ENCODE results near the gene PCGF3.
A peak's percentile ranks its signal among the peaks of the same experiment; 100 is the strongest.
"Not testable (repeated sequence)": the region's sequence is repeated elsewhere in the genome, so short reads cannot be mapped to it uniquely, and the experiment has no call there.

The PCGF3 gene

DNA sequence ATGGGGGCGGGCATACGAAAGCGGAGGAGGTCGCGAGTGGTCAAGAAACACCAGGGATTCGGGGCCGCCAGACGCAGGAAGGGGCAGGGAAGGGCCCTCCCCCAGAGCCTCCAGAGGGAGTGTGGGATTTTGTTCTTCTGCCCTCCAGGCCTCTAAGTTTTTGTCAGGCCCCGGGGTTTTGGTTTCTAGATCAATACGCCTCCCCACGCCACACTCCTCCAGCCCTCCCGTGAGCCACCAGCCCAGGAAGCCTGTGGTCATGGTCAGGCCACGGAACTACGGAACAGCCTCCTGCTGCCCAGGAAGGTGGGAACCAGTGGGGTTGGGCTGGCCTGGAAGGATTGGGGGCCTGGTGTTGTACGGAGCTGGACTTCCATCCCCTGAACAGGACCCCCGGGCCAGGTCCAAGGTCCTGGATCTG, 81.9 kb downstream of the PCGF3 start:
- no peak for DNase-seq

DNA sequence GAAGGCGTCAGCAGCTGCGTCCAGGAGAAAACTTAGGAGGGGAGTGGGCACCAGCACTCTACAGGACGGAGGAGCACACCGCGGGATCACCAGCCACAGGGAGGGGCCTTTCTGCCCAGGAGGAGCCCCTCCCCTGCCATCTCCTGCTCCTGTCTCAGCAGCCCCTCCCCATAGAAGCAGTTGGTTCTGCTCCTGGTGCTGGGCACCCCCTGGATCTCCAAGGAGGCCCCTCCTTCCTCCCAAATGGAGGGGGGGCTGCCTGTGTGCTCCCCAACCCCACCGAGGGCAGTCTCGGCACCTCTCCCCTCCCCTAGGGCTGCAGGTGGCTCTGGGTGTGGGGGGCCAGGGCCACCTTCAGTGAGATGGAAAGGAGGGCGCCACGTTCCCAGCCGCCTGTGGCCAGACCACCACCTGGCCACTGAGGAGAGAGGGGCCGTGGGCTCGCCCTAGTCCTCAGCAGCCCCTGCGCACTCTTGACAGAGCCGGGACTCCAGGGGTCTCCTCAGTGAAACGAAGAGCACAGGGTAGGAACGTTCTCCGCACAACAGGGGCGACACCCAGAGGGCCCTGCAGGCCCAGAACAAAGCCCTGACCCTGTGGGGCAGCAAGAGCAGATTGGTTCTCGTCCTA, 82.5 kb downstream of the PCGF3 start:
- no peak for DNase-seq

DNA sequence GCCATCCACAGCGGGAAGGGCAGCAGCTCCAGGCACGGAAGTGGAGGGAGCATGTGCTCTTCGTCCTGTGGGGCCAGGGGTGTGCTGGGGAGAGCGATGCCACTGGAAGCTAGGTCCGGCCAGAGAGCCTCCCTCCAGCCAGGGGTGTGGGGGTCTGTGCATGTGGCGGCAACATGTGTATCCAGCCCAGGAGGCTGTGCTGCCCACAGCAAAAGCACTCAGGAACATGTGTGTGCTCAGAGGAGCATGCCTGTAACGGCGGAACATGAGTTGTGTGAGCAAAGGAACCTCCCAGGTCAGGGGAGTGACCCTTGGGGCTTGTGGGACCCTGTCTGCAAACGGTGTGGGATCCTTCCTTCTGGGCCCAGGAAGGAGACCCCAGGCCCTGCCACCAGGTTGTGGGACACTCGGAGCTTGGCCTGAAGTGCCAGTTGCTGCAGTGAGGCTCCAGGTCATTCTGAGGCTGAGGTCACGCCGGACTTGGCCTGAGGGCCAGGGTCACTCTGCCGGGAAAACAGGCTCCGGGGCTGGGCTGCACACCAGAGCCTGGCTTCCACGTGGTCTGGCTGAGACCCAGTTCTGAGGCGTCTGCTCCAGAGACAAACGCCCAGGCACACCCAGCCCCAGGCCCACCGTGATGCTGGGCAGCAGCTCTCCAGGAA, 83.1 kb downstream of the PCGF3 start:
- no peak for DNase-seq

DNA sequence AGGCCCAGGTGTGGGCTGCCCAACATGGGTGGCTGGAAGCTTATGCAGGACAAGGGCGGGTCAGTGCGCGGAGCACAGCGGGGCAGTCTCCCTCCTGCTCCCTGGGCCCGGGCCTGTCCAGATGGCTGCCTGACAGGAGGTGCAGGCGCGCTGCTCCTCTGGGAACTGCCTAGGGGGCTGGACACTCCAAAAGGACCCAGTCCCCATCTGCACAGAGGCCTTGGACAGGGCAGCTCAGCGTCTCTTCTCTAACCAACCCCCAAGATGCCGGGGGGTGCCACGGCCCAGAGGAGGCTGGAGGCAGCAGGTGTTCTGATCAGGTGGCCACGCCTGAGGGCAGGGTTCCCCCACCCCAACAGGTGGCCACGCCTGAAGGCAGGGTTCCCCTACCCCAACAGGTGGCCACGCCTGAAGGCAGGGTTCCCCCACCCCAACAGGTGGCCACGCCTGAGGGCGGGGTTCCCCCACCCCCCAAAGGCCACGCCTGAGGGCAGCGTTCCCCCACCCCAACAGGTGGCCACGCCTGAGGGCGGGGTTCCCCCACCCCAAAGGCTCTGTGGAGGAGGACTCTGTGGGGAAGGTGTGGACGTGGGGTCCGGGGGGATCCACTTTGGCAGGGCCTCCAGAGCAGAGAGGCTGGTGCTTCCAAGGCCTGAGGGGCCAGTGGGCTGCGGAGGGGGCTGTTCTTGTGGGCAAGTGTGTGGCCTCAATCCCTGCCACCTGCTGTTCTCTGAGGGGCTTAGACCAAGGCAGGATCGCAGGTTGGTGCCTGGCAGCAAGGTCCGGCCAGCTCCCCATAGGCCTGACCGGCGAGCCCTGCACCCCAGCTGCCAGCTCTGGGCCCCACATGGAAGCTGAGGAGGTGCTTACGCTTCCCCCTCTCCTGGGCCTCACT, 84.2 kb downstream of the PCGF3 start:
- DNase-seq: no peak

DNA sequence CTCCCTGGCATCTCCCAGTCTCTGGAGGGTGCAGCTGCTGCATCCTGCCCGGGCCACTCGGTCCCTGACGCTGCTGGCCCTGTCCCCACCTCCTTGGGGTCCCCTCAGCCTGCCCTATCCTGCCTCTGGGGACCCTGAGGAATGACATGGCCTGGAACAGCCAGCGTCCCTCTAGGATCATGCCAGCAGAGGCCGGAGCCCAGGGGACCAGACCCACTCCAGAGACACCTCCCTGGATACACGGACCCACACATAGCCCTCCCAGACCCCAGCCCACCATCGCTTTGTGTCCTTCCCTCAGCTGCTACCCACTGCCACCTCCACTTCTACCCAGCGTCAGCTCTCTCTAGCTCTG, 84.8 kb downstream of the PCGF3 start:
- no peak for DNase-seq

DNA sequence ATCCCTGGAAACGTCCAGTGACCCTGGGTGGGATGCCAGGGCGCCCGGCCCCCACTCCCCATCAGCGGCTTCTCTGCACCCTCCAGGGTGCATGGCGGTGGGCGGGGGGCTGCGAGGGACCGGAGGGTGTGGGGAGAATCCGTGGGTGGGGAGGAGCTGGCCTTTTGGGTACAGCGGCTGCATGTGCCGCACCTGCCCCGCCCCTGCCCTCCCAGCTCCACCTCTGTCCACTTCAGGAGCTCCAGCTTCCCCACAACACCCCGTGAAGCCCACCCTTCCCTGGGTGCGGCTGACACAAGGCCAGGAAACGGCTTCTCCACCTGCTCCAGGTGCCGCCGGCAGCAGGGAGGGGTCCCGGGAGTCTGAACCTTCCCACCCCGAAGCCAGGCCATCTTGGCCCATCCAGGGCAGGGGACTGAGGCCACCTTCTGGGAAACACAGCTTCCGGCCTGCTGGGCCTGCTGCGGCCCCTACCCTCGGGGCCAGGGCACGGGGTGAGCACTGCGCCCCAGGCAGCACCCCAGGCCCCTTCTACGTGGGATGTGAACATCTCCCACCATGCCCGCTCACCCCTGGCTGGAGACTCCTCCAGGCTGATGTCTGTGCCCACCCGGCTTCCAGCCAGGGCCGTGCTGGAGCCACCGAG, 85.7 kb downstream of the PCGF3 start:
- no peak for DNase-seq

DNA sequence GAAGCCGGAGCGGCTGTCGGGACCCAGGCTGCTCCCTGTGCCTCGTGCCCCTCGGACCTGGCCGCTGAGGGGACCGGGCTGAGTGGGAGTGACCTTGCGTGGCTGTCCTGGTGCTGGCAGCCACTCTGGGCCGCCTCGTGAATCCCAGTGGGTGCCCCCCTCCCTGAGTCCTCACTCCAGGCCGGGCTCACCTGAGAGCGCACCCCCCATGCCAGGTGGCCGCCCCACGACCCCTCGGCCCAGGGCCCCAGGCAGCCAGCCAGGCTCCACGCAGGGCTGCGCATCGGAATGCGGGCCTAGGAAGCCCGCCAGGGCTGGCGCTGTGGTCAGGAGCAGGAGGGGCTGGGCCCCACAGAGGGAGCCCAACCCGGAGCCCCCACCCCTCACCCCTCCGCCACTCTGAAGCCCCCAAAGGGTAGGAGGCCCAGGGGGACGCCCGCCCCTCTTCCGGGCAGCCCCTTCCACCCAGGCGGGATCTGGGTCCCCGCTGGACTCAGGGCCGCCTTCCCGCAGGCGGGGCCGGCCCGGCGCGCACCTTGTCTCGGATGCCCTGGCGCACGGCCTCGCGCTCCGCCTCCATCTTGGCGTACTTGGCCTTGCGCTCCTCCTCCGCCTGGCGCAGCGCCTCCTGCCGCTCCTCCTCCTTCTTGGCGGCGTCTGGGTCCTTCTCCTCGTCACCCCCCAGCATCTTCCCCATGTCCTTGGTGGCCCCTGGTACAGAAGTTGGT, 86.4 kb downstream of the PCGF3 start:
- no peak for DNase-seq

DNA sequence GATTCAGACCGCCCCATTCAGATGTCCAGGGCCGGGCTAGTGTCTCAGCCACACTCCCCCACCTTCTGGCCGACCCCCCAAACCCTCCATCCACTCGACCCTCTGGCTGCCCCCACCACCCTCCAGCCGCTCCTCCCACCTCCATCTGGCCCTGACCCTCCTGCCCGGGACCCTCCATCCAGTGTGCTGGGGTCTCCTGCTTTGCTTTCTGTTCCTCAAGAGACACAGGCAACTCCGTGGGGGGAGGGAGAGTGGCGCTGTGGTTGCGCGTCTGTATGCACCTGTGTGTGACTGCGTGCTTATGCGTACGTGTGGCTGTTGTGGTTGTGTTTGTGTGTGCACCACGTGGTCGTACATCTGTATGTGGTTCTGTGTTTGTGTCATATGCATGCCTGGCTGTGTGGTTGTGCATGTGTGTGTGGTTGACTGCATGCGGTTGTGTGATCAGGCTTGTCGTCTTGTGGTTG, 87.0 kb downstream of the PCGF3 start:
- DNase-seq: no peak

DNA sequence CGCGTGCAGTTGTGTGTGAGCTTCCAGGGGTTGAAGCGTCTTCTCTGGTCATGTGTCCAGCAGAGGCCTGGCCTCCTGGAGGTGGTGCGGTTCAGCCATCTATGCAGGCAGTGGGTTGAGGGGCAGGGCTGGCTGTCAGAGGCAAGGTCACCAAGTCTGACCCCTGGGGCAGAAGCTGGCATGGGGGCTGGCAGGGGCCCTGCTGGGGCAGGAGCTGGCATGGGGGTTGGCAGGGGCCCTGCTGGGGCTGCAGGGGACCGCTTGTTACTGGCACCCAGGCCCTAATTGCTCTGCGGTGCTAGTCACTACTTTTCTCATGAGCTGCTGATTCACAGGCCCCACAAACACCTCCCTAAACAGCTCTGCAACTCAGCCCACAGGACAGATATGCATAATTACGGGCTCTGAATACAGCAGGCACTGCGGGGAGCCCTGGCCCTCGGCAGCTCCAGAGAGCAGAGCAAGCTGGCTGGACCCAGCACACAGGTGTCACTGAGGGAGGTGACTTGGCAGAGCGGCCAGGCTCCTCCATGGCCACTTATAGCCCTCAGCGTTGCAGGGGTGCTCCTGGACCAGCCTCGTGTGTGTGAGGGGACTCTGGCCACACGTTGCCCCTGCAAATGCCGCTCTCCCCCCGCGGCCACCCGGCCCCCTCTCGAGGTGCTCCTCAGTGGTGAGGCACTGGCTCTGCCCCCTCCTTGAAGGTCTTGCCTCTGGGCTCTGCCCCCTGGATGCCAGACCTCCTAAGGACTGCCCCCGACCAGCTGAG, 87.6 kb downstream of the PCGF3 start:
- no peak for DNase-seq

DNA sequence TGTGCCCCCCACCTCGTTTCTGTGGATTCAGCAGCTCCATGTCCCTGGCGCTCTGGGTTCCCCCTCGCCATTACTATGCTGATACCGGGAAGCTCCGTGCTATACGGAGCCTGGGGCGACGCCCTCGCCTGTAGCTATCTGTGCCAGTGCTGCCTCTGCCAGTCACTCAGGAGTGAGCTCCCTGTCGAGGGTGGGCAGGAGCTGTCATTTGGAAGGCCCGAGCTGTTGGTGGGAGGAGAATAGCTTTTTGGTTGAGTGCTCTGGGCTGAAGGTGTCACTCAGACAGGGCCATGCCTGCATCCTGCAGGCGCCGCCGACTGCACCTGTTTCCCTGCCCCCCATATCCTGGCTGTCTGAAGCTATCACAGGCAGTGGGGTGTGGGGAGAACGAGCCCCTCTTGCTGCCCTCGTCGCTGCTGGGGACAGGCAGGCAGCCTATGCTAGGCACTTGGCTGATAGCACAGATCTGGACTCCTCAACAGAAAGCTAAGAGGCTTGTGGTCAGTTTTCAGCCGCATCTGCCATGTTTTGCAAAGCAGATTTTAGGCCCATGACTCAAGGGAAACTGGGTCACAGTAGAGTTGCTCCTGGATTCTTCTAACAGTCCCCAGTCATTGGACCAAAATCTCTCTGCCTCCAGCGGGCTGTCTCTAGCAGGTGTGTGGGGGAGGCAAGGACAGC, 88.4 kb downstream of the PCGF3 start:
- peak in 1 of 2 experiments; percentile 1 for DNase-seq

DNA sequence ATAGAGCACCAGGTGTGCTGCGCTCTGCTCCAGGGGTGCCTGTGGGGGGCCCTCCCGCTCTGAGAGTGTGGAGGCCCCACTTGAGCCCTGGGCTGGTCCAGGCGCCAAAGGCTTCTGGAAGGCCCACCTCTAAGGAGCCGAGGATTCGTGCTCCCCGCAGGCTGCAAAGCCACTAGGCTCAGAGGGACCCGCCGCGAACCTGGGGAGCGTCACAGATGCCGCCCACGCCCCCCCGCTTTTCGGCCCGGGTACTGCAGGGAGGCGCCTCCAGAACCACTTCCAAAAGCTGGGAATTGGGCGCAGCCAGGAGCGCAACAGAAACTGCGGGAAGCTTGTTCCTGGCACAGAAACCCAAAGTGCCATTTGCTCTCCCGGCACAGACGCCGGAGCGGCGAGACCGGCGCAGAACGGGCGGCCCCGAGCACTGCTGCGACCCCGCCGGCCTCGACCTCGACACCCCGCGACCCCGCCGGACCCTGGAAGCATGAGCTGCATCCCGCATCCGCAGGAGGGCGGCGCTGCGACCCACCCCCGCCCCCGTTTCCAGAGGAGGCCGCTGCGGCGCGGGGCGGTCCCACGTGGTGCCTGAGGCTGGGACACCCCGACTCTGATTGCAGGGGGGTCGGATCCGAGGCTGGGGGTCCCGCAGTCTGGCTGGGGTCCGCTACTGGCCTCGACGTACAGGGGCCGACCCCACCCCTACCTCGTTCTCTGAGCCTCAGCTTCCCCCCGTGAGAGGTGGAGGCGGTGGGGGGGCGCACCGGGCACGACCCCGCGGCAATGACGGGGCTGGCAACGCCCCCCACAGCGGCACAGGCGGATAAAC, 89.5 kb downstream of the PCGF3 start:
- peak in 1 of 2 experiments; percentile 32 for DNase-seq

DNA sequence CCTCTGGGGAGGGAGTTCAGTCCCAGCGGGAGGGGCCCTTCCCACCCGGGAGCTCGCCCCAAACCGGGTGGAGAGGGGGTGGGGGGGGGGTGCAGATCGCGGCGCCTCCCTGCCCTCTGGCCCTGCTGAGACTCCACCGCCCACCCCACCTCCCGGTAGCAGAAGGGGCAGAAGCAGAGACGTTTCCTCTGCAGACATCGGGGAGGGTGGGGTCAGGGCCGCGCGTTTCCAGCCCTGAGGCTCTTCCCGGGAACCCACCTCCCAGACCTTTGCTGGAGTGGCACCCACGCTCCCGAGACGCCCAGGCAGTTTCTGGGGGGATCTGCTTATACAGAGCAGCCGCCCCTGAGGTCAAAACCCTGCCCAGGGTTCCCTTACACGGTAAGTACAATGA, 90.1 kb downstream of the PCGF3 start:
- no peak for DNase-seq

DNA sequence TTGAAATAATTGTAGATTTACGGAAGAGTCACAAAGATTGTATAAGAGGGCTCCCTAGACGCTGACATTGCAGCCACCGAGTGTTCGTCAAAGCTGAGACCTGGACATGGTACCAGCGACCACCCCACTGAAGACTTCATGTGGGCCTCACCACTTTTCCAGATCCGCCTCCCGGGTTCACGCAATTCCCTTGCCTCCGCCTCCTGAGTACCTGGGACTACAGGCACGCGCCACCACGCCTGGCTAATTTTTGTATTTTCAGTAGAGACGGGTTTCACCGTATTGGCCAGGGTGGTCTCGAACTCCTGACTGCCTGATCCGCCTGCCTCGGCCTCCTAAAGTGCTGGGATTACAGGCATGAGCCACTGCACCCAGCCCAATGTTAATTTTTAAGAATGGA, 90.6 kb downstream of the PCGF3 start:
- no peak for DNase-seq

DNA sequence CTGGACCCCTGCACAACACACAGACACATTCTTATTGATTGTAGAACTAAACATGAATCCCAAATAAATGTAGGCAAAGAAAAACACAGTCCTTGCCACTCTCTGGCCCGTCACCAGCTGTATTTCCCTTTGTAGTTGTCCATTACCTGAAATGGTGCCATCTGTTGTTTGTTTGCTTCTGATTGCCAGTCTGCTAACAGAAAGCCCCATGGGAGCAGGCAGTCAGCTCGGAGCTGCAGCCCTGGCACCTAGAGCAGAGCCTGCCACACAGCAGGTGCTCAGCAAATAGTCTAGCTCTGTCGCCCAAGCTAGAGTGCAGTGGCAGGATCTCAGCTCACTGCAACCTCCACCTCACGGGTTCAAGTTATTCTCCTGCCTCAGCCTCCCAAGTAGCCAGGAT, 91.4 kb downstream of the PCGF3 start:
- peak; percentile 19 to 29 for DNase-seq

DNA sequence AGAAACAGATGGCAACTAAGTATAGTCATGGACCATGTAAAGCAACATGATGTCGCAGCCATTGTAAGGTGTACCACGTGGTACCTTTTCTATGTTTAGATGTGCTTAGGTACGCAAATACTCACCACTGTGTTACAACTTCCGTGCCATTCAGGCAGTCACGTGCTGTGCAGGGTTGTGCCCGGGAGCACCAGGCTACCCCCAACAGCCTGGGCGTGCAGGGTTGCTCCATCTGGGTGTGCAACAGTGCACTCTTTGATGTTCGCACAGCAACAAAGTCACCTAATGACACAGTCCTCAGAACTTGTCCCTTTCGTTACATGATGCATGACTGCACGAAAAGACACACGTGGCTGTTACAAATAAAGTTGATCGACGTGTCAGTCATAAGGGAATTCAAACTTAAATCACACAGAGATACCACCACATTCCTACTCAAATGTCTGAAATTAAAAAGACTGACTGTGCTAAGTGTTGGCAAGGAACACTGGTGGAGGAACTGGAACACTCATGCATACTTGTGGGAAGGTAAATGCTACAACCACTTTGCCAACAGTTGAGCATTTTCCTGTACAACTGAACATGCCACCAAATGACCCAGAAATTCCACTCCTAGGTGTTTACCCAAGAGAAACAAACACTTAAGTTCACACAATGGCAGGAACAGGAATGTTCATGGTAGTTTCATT, 95.9 kb downstream of the PCGF3 start:
- no peak for DNase-seq

DNA sequence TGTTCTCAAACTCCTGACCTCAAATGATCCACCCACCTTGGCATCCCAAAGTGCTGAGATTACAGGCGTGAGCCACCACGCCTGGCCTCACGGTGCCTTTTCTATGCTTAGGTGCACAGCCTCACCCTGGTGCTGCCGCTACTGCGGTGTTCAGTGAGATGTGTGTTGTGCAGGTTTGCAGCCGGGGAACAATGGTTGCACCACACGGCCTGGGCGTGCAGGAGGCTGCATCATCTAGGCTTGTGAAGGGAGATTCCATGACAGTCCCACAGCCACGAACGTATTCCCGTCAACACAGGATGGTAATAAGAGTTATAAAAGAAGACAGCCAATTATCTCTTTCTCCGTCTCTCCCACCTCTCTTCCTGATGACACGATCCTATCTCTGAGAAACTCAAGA, 98.3 kb downstream of the PCGF3 start:
- DNase-seq: no peak

DNA sequence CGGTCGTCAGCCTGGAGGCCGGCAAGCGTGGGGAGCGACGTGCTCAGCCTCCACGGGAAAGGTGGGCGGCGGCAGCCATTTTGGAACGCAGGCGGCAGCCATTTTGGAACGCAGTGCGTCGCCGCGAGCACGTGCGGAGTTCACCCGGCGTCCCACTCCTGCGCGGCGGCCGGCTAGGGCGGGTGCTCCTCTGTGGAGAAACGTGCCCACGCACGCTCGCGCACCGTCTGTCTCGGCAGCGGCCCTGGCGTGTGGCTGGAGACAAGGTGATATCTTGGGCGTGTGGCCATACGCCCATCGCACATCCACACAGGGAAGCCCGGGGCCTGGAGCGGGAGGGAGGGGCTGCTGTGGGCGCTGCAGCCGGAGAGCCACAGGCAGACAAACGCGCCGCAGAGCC, 99.2 kb downstream of the PCGF3 start:
- no peak for DNase-seq

DNA sequence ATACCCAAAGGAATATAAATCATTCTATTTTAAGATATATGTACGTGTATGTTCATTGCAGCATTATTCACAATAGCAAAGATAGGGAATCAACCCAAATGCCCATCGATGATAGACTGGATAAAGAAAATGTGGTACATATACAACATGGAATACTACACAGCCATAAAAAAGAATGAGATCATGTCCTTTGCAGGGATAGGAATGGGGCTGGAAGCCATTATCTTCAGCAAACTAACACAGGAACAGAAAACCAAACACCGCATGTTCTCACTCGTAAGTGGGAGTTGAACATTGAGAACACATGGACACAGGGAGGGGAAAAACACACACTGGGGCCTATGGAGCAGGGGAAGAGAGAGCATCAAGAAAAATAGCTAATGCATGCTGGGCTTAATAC, 101.3 kb downstream of the PCGF3 start:
- DNase-seq: not testable (repeated sequence)

DNA sequence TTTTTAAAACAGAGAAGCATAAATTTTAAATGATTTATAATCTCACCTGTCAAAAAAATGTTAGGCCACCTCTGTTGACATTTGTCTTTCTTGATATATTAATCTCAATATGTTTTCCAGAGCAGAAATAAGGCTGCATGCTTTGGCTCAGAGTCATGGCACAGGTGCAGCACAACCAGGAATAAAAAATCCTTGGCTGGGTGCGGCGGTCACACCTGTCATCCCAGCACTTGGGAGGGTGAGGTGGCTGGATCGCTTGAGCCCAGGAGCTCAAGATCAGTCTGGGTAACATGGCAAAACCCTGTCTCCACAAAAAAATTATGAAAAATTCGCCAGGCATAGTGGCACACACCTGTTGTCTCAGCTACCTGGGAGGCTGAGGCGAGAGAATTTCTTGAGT, 102.2 kb downstream of the PCGF3 start:
- no peak for DNase-seq

All from cerebellar nuclear complex (tissue), 1 donor.